Colonic mucosa (tissue), 4 donors: ENCODE measurements around the gene HOXB4. TPM values are rescaled to one million over a fixed set of nuclear protein-coding genes. Genes with fewer than 3 reads are reported as not detected.

ENCODE experiments used
- DNase-seq: peaks from one replicate; pipeline ENCODE4 v3.0.0-alpha.2; 2020
- H3K27ac ChIP-seq: fragments of 200-600 bp; one replicate; pipeline ENCODE4 v1.8.0; 2021
- H3K27me3 ChIP-seq: fragments of 200-600 bp; one replicate; pipeline ENCODE4 v1.8.0; 2021
- H3K36me3 ChIP-seq: fragments of 200-600 bp; one replicate; pipeline ENCODE4 v1.8.0; 2021
- H3K4me1 ChIP-seq: fragments of 200-600 bp; one replicate; pipeline ENCODE4 v1.8.0; 2021; ENCODE audit warnings: mild to moderate bottlenecking
- H3K4me3 ChIP-seq: fragments of 200-600 bp; one replicate; pipeline ENCODE4 v1.8.0; 2021
- H3K9ac ChIP-seq, 2 donors: one replicate each; pipeline ENCODE4 v1.7.0; 2013; ENCODE audit warnings: control low read depth in 2 of 2, low read depth in 2 of 2, low read length in 2 of 2
- H3K9me3 ChIP-seq: fragments of 200-600 bp; one replicate; pipeline ENCODE4 v1.8.0; 2021
- CTCF ChIP-seq: fragments of 200-600 bp; IDR thresholded peaks from one replicate; pipeline ENCODE4 v1.8.0; 2022; ENCODE audit warnings: antibody characterized with exemption, mild to moderate bottlenecking
- intact Hi-C: fragments of 100-400 bp; cut with DNase I; formaldehyde crosslinking; loops from one replicate; pipeline ENCODE4 v1.14.1; 2022
- total RNA-seq, 2 donors: library from RNA; stranded (reverse); fragmentation: NEBNext Ultra II Directional in 1 of 2; extraction: Animal tissue kit (Norgen Biotek cat#: 25700) in 1 of 2; gene quantifications; one replicate each; pipeline ENCODE4 v1.2.1, GENCODE V29; 2021
- donor health status: healthy.
- donor health status: DM: no; HTN: no; CAD: no.
- donor health status: DM: no; HTN: no; CAD: no.

HOXB4 gene
- total RNA-seq, 2 donors from 2014 or later, result 2.5 to 4.7 TPM

- H3K9me3 ChIP-seq, result no peaks in the 10 kb centered on the region
Measured at GRCh38 chr17:48596735-48597527, 18.8 kb upstream of the HOXB4 start.

GRCh38 chr17:48596000-48596734 lies 18.0 kb upstream of the HOXB4 start:
- H3K27ac ChIP-seq, result no peak overlapping the region
- H3K27me3 ChIP-seq, result no peaks in the 10 kb centered on the region
- H3K36me3 ChIP-seq, result peaks cover 8% of the 10 kb centered on the region
- no peak for DNase-seq
- no peak for TF ChIP-seq CTCF
- intact Hi-C loops, result no loop called here
- H3K4me1 ChIP-seq, result peaks cover 9% of the 10 kb centered on the region
- H3K9ac ChIP-seq, result peak overlapping the region; percentile 82 to 87
- H3K9me3 ChIP-seq, result no peaks in the 10 kb centered on the region
- peak overlapping the region; percentile 53 for H3K4me3 ChIP-seq

More at GRCh38 chr17:48596735-48597527, 18.8 kb upstream of the HOXB4 start:
- peaks cover 8% of the 10 kb centered on the region for H3K36me3 ChIP-seq
- no peak for TF ChIP-seq CTCF
- H3K4me3 ChIP-seq, result peak overlapping the region; percentile 53
- DNase-seq, result no peak
- peak overlapping the region; percentile 82 to 87 for H3K9ac ChIP-seq
- no peaks in the 10 kb centered on the region for H3K27me3 ChIP-seq
- peak overlapping the region; percentile 73 for H3K27ac ChIP-seq
- peaks cover 9% of the 10 kb centered on the region for H3K4me1 ChIP-seq
- intact Hi-C loops, result no loop called here

- peaks cover 9% of the 10 kb centered on the region for H3K4me1 ChIP-seq
- no peaks in the 10 kb centered on the region for H3K9me3 ChIP-seq
- no peaks in the 10 kb centered on the region for H3K27me3 ChIP-seq
- no peak for DNase-seq
- peaks cover 8% of the 10 kb centered on the region for H3K36me3 ChIP-seq
- no peak for TF ChIP-seq CTCF
- no peak overlapping the region for H3K4me3 ChIP-seq
- intact Hi-C loops, result no loop called here
- peak overlapping the region in 1 of 2 donors; percentile 58 for H3K9ac ChIP-seq
- peak overlapping the region; percentile 40 for H3K27ac ChIP-seq
Measured at GRCh38 chr17:48595278-48595999, 17.3 kb upstream of the HOXB4 start.

GRCh38 chr17:48594538-48595277 lies 16.6 kb upstream of the HOXB4 start:
- intact Hi-C loops, result no loop called here
- Histone ChIP-seq H3K36me3 (peaks cover 8% of the 10 kb centered on the region), H3K27ac (peak overlapping the region; percentile 40), H3K4me1 (peaks cover 9% of the 10 kb centered on the region), H3K4me3 (no peak overlapping the region), H3K9ac (peak overlapping the region in 1 of 2 donors; percentile 58), H3K27me3 (no peaks in the 10 kb centered on the region), H3K9me3 (no peaks in the 10 kb centered on the region)
- TF ChIP-seq CTCF, result no peak
- no peak for DNase-seq
